SH-SY5Y (cell line): ENCODE results near the gene PIBF1.

Source experiments
- GATA2 ChIP-seq: IDR thresholded peaks from 2 replicates; pipeline ENCODE4 v1.6.1; 2011; ENCODE audit warnings: mild to moderate bottlenecking, low read depth, low read length
- GATA3 ChIP-seq: IDR thresholded peaks from 2 replicates; pipeline ENCODE4 v1.6.1; 2011; ENCODE audit warnings: low read depth, mild to moderate bottlenecking, low read length, moderate library complexity

- TF ChIP-seq GATA3 (no peak), GATA2 (no peak)
These were observed 69.2 kb downstream of the PIBF1 start for GRCh38 chr13:72850959-72851677.
